SK-N-SH treated with all-trans-retinoic acid at 6 μM for 48 hours (cell line): ENCODE results near the gene MUS81.

Source experiments
- ARNTL ChIP-seq: fragments of 450-650 bp; formaldehyde crosslinking; IDR thresholded peaks from 2 replicates; pipeline ENCODE4 v1.5.0; 2020; ENCODE audit warnings: low read depth, mild to moderate bottlenecking, moderate library complexity, borderline replicate concordance
- CSDC2 ChIP-seq: fragments of 250-450 bp; sonication (Bioruptor Pico); IDR thresholded peaks from 2 replicates; pipeline ENCODE4 v1.5.0; 2020; ENCODE audit warnings: mild to moderate bottlenecking, moderate library complexity
- ISL1 ChIP-seq: fragments of 250-450 bp; sonication (Bioruptor Pico); IDR thresholded peaks from 2 replicates; pipeline ENCODE4 v2.1.2; 2022; ENCODE audit warnings: mild to moderate bottlenecking, moderate library complexity
- PPARA ChIP-seq: fragments of 250-450 bp; sonication (Bioruptor Pico); IDR thresholded peaks from 2 replicates; pipeline ENCODE4 v1.5.0; 2020; ENCODE audit warnings: mild to moderate bottlenecking, borderline replicate concordance
- RARB ChIP-seq: fragments of 250-450 bp; sonication (Bioruptor Pico); IDR thresholded peaks from 2 replicates; pipeline ENCODE4 v1.8.0; 2021; ENCODE audit warnings: mild to moderate bottlenecking, moderate library complexity
- SNAI2 ChIP-seq: fragments of 250-450 bp; sonication (Bioruptor Pico); IDR thresholded peaks from 2 replicates; pipeline ENCODE4 v1.5.0; 2020; ENCODE audit warnings: mild to moderate bottlenecking, moderate library complexity
- TOX ChIP-seq: fragments of 250-450 bp; sonication (Bioruptor Pico); IDR thresholded peaks from 2 replicates; pipeline ENCODE4 v1.8.0; 2021; ENCODE audit warnings: mild to moderate bottlenecking, moderate library complexity, borderline replicate concordance
- ZFP30 ChIP-seq: fragments of 450-650 bp; formaldehyde crosslinking; IDR thresholded peaks from 2 replicates; pipeline ENCODE4 v1.5.0; 2022; ENCODE audit warnings: mild to moderate bottlenecking, moderate library complexity
- ZNF565 ChIP-seq: fragments of 450-650 bp; formaldehyde crosslinking; conservative IDR thresholded peaks from 2 replicates; pipeline ENCODE4 v1.5.0; 2020; ENCODE audit warnings: low read depth, mild to moderate bottlenecking, moderate library complexity
- ZNF8 ChIP-seq: fragments of 450-650 bp; formaldehyde crosslinking; IDR thresholded peaks from 2 replicates; pipeline ENCODE4 v1.5.0; 2020; ENCODE audit warnings: mild to moderate bottlenecking, moderate library complexity
- TF ChIP-seq, protein P1 (sequence below): fragments of 250-450 bp; sonication (Bioruptor Pico); IDR thresholded peaks from 2 replicates; pipeline ENCODE4 v1.5.0; 2020; ENCODE audit warnings: mild to moderate bottlenecking, moderate library complexity

GRCh38 chr11:65826984-65827735 is 33.1 kb upstream of the MUS81 start:
- TF ChIP-seq ISL1 (CRISPR knock-in tag) (no peak), ARNTL (no peak), ZNF565 (CRISPR knock-in tag) (no peak), TOX (no peak), PPARA (CRISPR knock-in tag) (no peak), ZFP30 (CRISPR knock-in tag) (no peak), SNAI2 (CRISPR knock-in tag) (no peak), RARB (CRISPR knock-in tag) (no peak), CSDC2 (no peak), ZNF8 (CRISPR knock-in tag) (no peak)
- TF ChIP-seq, protein P1, sequence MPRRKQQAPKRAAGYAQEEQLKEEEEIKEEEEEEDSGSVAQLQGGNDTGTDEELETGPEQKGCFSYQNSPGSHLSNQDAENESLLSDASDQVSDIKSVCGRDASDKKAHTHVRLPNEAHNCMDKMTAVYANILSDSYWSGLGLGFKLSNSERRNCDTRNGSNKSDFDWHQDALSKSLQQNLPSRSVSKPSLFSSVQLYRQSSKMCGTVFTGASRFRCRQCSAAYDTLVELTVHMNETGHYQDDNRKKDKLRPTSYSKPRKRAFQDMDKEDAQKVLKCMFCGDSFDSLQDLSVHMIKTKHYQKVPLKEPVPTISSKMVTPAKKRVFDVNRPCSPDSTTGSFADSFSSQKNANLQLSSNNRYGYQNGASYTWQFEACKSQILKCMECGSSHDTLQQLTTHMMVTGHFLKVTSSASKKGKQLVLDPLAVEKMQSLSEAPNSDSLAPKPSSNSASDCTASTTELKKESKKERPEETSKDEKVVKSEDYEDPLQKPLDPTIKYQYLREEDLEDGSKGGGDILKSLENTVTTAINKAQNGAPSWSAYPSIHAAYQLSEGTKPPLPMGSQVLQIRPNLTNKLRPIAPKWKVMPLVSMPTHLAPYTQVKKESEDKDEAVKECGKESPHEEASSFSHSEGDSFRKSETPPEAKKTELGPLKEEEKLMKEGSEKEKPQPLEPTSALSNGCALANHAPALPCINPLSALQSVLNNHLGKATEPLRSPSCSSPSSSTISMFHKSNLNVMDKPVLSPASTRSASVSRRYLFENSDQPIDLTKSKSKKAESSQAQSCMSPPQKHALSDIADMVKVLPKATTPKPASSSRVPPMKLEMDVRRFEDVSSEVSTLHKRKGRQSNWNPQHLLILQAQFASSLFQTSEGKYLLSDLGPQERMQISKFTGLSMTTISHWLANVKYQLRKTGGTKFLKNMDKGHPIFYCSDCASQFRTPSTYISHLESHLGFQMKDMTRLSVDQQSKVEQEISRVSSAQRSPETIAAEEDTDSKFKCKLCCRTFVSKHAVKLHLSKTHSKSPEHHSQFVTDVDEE (CRISPR knock-in tag): no peak
